Hepatocyte (in vitro differentiated cells): ENCODE data around the gene SMPD2.

Source experiments
- EZH2 ChIP-seq: fragments of 200-600 bp; sonication (generic); IDR thresholded peaks from 2 replicates; pipeline ENCODE4 v1.6.1; 2016; ENCODE audit warnings: antibody characterized with exemption, mild to moderate bottlenecking, borderline replicate concordance
- EZH2phosphoT487 ChIP-seq: fragments of 200-600 bp; sonication (generic); IDR thresholded peaks from one replicate; pipeline ENCODE4 v1.6.1; 2018; ENCODE audit warnings: antibody characterized with exemption, mild to moderate bottlenecking, low read depth, moderate library complexity; ENCODE audit not compliant: unreplicated experiment, severe bottlenecking
- TF ChIP-seq, protein P1 (sequence below): fragments of 200-600 bp; sonication (generic); IDR thresholded peaks from 2 replicates; pipeline ENCODE4 v1.5.1; 2016; ENCODE audit warnings: antibody characterized with exemption, mild to moderate bottlenecking; ENCODE audit not compliant: poor library complexity

DNA sequence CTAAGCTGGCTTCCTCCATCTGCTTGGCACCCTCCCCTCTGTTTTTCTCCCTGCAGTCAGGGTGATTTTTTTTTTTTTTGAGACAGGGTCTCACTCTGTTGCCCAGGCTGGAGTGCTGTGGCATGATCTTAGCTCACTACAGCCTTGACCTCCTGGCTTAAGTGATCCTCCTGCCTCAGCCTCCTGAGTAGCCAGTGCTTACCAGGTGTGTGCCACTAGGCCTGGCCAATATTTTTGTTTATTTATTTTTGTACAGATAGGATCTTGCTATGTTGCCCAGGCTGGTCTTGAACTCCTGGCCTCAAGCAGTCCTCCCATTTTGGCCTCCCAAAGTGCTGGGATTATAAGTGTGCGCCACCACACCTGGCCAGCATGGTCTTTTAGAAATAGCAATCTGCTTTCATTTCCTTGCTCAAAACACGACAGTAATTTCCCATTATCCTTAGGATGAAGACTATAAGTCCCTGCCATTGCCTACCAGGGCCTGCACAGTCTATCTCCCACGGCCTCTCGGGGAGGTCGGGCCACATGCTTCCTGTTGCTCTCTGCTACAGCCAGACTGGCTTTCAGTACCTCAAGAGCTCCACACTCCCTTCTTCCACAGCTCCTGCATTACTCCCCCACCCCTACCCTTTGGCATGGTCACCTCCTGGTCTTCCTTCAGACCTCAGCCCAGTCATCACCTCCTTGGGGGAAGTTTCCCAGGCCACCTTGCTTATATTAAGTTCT is 47.2 kb upstream of the SMPD2 start:
- TF ChIP-seq, protein P1, sequence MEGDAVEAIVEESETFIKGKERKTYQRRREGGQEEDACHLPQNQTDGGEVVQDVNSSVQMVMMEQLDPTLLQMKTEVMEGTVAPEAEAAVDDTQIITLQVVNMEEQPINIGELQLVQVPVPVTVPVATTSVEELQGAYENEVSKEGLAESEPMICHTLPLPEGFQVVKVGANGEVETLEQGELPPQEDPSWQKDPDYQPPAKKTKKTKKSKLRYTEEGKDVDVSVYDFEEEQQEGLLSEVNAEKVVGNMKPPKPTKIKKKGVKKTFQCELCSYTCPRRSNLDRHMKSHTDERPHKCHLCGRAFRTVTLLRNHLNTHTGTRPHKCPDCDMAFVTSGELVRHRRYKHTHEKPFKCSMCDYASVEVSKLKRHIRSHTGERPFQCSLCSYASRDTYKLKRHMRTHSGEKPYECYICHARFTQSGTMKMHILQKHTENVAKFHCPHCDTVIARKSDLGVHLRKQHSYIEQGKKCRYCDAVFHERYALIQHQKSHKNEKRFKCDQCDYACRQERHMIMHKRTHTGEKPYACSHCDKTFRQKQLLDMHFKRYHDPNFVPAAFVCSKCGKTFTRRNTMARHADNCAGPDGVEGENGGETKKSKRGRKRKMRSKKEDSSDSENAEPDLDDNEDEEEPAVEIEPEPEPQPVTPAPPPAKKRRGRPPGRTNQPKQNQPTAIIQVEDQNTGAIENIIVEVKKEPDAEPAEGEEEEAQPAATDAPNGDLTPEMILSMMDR: no peak
- TF ChIP-seq EZH2phosphoT487: no peak
- TF ChIP-seq EZH2: no peak
